ENCODE results near the gene SPACA7.

GRCh38 chr13:112347986-112348385 is 28.2 kb upstream of the SPACA7 start:
- TF ChIP-seq, protein P1, sequence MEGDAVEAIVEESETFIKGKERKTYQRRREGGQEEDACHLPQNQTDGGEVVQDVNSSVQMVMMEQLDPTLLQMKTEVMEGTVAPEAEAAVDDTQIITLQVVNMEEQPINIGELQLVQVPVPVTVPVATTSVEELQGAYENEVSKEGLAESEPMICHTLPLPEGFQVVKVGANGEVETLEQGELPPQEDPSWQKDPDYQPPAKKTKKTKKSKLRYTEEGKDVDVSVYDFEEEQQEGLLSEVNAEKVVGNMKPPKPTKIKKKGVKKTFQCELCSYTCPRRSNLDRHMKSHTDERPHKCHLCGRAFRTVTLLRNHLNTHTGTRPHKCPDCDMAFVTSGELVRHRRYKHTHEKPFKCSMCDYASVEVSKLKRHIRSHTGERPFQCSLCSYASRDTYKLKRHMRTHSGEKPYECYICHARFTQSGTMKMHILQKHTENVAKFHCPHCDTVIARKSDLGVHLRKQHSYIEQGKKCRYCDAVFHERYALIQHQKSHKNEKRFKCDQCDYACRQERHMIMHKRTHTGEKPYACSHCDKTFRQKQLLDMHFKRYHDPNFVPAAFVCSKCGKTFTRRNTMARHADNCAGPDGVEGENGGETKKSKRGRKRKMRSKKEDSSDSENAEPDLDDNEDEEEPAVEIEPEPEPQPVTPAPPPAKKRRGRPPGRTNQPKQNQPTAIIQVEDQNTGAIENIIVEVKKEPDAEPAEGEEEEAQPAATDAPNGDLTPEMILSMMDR (IDR thresholded peaks at IDR 0.05 in 2 of 3, conservative IDR thresholded peaks at IDR 0.05 in 1 of 3; ENCODE audit: control insufficient read depth in 2 of 3, extremely low read depth in 1 of 3, insufficient read depth in 1 of 3, low read depth in 3 of 3, low read length in 3 of 3), result no peak
- TF ChIP-seq ESRRA (IDR thresholded peaks at IDR 0.05; ENCODE audit: low read length) (no peak), POLR2A (IDR thresholded peaks at IDR 0.05; ENCODE audit: low read depth, low read length) (no peak), EZH2 (IDR thresholded peaks at IDR 0.05; ENCODE audit: borderline replicate concordance, control insufficient read depth, low read depth, low read length) (no peak), MTA3 (IDR thresholded peaks at IDR 0.05; ENCODE audit: borderline replicate concordance, low read length) (no peak), REST (IDR thresholded peaks at IDR 0.05; ENCODE audit: low read depth, low read length) (no peak), POLR2AphosphoS2 (IDR thresholded peaks at IDR 0.05; ENCODE audit: low read depth, low read length) (no peak), MXI1 (IDR thresholded peaks at IDR 0.05; ENCODE audit: low read depth, low read length) (no peak), MYB (IDR thresholded peaks at IDR 0.05; ENCODE audit: borderline replicate concordance, low read depth, low read length) (no peak), SP1 (IDR thresholded peaks at IDR 0.05; ENCODE audit: low read depth, low read length) (no peak), POLR2AphosphoS5 (IDR thresholded peaks at IDR 0.05; ENCODE audit: low read length) (no peak), POU2F2 (IDR thresholded peaks at IDR 0.05; ENCODE audit: borderline replicate concordance, low read depth, low read length) (no peak), MEF2A (IDR thresholded peaks at IDR 0.05; ENCODE audit: insufficient read depth, low read depth, low read length) (no peak)
